CD4-positive, alpha-beta T cell (primary cell): ENCODE results near the gene CNTD1. TPM values are rescaled to one million over a fixed set of nuclear protein-coding genes. Genes with fewer than 3 reads are reported as not detected.

Experiments used
- ATAC-seq: fragments of 200-7000 bp; cut with Tn5 transposase; one replicate; pipeline ENCODE4 v1.10.0; 2022; ENCODE audit warnings: mild to moderate bottlenecking; ENCODE audit not compliant: poor library complexity
- CTCF ChIA-PET: fragments of 350-600 bp; sonication (Branson Sonifier 250); formaldehyde crosslinking; loops from one replicate; lab custom pipeline; 2021; ENCODE audit warnings: antibody characterized with exemption, inconsistent platforms; lab: Charles Lee
- POLR2A ChIA-PET: fragments of 350-600 bp; sonication (Branson Sonifier 250); formaldehyde crosslinking; loops from one replicate; lab custom pipeline; 2021; ENCODE audit warnings: antibody characterized with exemption, inconsistent platforms; lab: Charles Lee
- DNase-seq, 14 experiments: peaks; one replicate each; pipeline ENCODE4 v3.0.0-alpha.2; 2013 to 2020; ENCODE audit warnings: mixed read lengths in 2 of 14
- H3K27ac ChIP-seq, 2 donors: one replicate each; pipeline versions ENCODE4 v1.5.1 to v1.7.0; 2013; ENCODE audit warnings: low read length in 2 of 2, low read depth in 1 of 2, mild to moderate bottlenecking in 1 of 2
- H3K27me3 ChIP-seq, 2 experiments: 1 replicate in 1 of 2; 2 replicates in 1 of 2; pipeline versions ENCODE4 v1.6.1 to v1.7.0; 2013; ENCODE audit warnings: low read length in 2 of 2, control low read depth in 1 of 2, mild to moderate bottlenecking in 1 of 2, moderate library complexity in 1 of 2; ENCODE audit not compliant: insufficient read depth in 2 of 2, control insufficient read depth in 1 of 2
- H3K36me3 ChIP-seq: one replicate; pipeline ENCODE4 v1.6.1; 2013; ENCODE audit warnings: low read length, control low read depth; ENCODE audit not compliant: insufficient read depth
- H3K4me1 ChIP-seq: one replicate; pipeline ENCODE4 v1.6.1; 2013; ENCODE audit warnings: low read length, control low read depth; ENCODE audit not compliant: insufficient read depth
- H3K4me3 ChIP-seq: one replicate; pipeline ENCODE4 v1.5.1; 2013; ENCODE audit warnings: mild to moderate bottlenecking, low read length, moderate library complexity
- H3K9me3 ChIP-seq, 2 experiments: 1 replicate in 1 of 2; 2 replicates in 1 of 2; pipeline versions ENCODE4 v1.6.1 to v1.7.0; 2013; ENCODE audit warnings: low read length in 2 of 2, mild to moderate bottlenecking in 2 of 2, control low read depth in 1 of 2, moderate library complexity in 1 of 2; ENCODE audit not compliant: control insufficient read depth in 1 of 2, insufficient read depth in 1 of 2
- H3K27ac Mint-ChIP-seq: one replicate; pipeline ENCODE4 v1.8.0; 2020; ENCODE audit warnings: mixed read lengths
- H3K27me3 Mint-ChIP-seq: one replicate; pipeline ENCODE4 v1.8.0; 2021; ENCODE audit warnings: mixed read lengths
- H3K36me3 Mint-ChIP-seq: one replicate; pipeline ENCODE4 v1.8.0; 2021; ENCODE audit warnings: low read depth, mixed read lengths
- H3K4me1 Mint-ChIP-seq: one replicate; pipeline ENCODE4 v1.8.0; 2021; ENCODE audit warnings: low read depth, mixed read lengths
- H3K4me3 Mint-ChIP-seq: one replicate; pipeline ENCODE4 v1.8.0; 2020; ENCODE audit warnings: mild to moderate bottlenecking, mixed read lengths
- H3K9me3 Mint-ChIP-seq: one replicate; pipeline ENCODE4 v1.8.0; 2020; ENCODE audit warnings: mixed read lengths
- CTCF ChIP-seq: fragments of 200-600 bp; IDR thresholded peaks from one replicate; pipeline ENCODE4 v1.8.0; 2022; ENCODE audit warnings: antibody characterized with exemption, mild to moderate bottlenecking
- intact Hi-C, 2 experiments: fragments of 100-400 bp; cut with DNase I in 1 of 2; cut with micrococcal nuclease in 1 of 2; formaldehyde crosslinking; loops; one replicate each; pipeline versions ENCODE4 v1.15.1 to v1.9.0; 2023 to 2025; cut with DNase I, micrococcal nuclease
- total RNA-seq, 174 experiments: library from RNA in 2 of 174; stranded (reverse) in 2 of 174; gene quantifications; one replicate each; pipeline ENCODE4 v1.2.3 and lab custom pipeline; 2021 to 2026

The CNTD1 gene
- total RNA-seq, 2 experiments from 2014 or later, result not detected

GRCh38 chr17:42806249-42806648, 7.6 kb downstream of the CNTD1 start:
- Mint-ChIP-seq H3K9me3 (no peaks in the 10 kb centered on the region), H3K4me3 (no peak overlapping the region), H3K36me3 (peaks cover 23% of the 10 kb centered on the region), H3K27ac (no peak overlapping the region), H3K27me3 (no peaks in the 10 kb centered on the region), H3K4me1 (no peaks in the 10 kb centered on the region)
- Histone ChIP-seq H3K27ac (no peak overlapping the region), H3K9me3 (no peaks in the 10 kb centered on the region), H3K4me3 (no peak overlapping the region), H3K4me1 (no peaks in the 10 kb centered on the region), H3K36me3 (peaks cover 21% of the 10 kb centered on the region), H3K27me3 (no peaks in the 10 kb centered on the region)
- CTCF ChIA-PET, result no interaction called here
- DNase-seq (no peak), ATAC-seq (no peak)
- POLR2A ChIA-PET, result no interaction called here
- no peak for TF ChIP-seq CTCF
- intact Hi-C loops, result no loop called here

GRCh38 chr17:42809250-42809649, 10.6 kb downstream of the CNTD1 start:
- Mint-ChIP-seq H3K9me3 (no peaks in the 10 kb centered on the region), H3K4me3 (no peak overlapping the region), H3K27me3 (no peaks in the 10 kb centered on the region), H3K36me3 (peaks cover 42% of the 10 kb centered on the region), H3K27ac (no peak overlapping the region), H3K4me1 (no peaks in the 10 kb centered on the region)
- ChIA-PET CTCF (interaction anchor here (0.8 kb wide), 1 partner anchor 71 kb away, joined by 3 read pairs; no protein-coding TSS in a partner anchor), POLR2A (no interaction called here)
- Histone ChIP-seq H3K4me1 (no peaks in the 10 kb centered on the region), H3K27me3 (no peaks in the 10 kb centered on the region), H3K9me3 (no peaks in the 10 kb centered on the region), H3K27ac (no peak overlapping the region), H3K36me3 (peaks cover 36% of the 10 kb centered on the region), H3K4me3 (no peak overlapping the region)
- ATAC-seq, result no peak
- TF ChIP-seq CTCF, result no peak
- no peak for DNase-seq
- intact Hi-C loops, result no loop called here

DNA sequence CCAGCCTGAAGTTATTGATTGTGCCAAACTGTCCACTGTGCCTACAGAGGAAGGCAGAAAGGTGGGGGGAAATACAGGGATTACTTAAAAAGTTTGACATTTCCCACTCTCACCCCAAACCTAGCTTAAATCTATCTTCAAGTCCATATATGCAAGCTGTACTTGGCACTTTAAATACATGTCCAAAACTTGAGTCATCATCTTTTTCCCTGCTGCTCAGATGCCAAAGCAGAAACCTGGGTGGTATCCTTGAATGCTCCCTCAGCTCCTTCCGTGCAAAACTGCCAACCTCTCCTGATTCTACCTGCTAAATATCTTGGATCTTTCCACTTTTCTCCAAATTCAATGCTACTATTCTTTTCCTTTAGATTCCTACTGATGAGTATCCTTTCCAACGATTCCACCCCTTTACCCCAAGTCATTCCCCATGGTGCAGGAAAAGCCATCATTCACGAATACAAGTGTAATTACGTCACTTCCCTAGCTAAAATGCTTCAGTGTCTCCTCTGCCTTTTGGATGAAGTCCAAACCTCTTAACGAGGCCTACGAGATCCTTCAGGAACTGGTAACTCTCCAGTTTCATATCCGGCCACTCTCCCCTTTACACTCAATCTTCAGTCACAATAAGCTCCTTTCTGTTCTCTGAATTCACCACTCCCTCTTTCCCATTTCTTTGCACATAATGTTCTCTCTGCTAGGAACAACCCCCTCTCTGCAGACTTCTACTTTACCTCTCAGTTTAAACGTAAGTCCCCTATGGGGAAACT, 16.2 kb downstream of the CNTD1 start:
- Histone ChIP-seq H3K4me1 (no peaks in the 10 kb centered on the region), H3K9me3 (no peaks in the 10 kb centered on the region), H3K27me3 (no peaks in the 10 kb centered on the region), H3K36me3 (peaks cover 83% of the 10 kb centered on the region), H3K4me3 (no peak overlapping the region), H3K27ac (no peak overlapping the region)
- H3K27me3 Mint-ChIP-seq, result no peaks in the 10 kb centered on the region
- no peak for DNase-seq
- no peak overlapping the region for H3K27ac Mint-ChIP-seq
- ATAC-seq, result no peak
- H3K36me3 Mint-ChIP-seq, result peaks cover 82% of the 10 kb centered on the region
- TF ChIP-seq CTCF, result no peak
- CTCF ChIA-PET, result interaction anchor here (1.1 kb wide), 1 partner anchor 9 kb away, joined by 5 read pairs; the partner anchor contains the start of gene BECN1
- H3K9me3 Mint-ChIP-seq, result no peaks in the 10 kb centered on the region
- peaks cover 2% of the 10 kb centered on the region for H3K4me1 Mint-ChIP-seq
- no peak overlapping the region for H3K4me3 Mint-ChIP-seq
- intact Hi-C loops, result no loop called here
- POLR2A ChIA-PET, result interaction anchor here (0.6 to 1.6 kb wide), 2 partner anchors 9 to 75 kb away, joined by 4 to 5 read pairs; partner anchors contain the start of gene BECN1
